Limb (tissue), 2 donors: Measurements from ENCODE around the gene ZCCHC14.

Experiments used
- DNase-seq, 2 donors: peaks; one replicate each; pipeline ENCODE4 v3.0.0-alpha.2; 2016; ENCODE audit errors: extremely low spot score in 2 of 2

The ZCCHC14 gene

GRCh38 chr16:87457709-87458423, 35.0 kb downstream of the ZCCHC14 start:
- DNase-seq, result no peak

GRCh38 chr16:87457061-87457611, 35.7 kb downstream of the ZCCHC14 start:
- DNase-seq, result no peak

- no peak for DNase-seq
Observed at GRCh38 chr16:87454391-87454790, 38.4 kb downstream of the ZCCHC14 start.

GRCh38 chr16:87453326-87453725, 39.5 kb downstream of the ZCCHC14 start:
- no peak for DNase-seq

- DNase-seq, result no peak
Observed at GRCh38 chr16:87451563-87452210, 41.1 kb downstream of the ZCCHC14 start.

GRCh38 chr16:87448866-87449265, 44.0 kb downstream of the ZCCHC14 start:
- DNase-seq, result no peak

GRCh38 chr16:87447323-87447722, 45.5 kb downstream of the ZCCHC14 start:
- no peak for DNase-seq

GRCh38 chr16:87446479-87446878, 46.3 kb downstream of the ZCCHC14 start:
- DNase-seq, result no peak

- no peak for DNase-seq
Observed at GRCh38 chr16:87445486-87445885, 47.3 kb downstream of the ZCCHC14 start.

- no peak for DNase-seq
Observed at GRCh38 chr16:87443964-87444363, 48.9 kb downstream of the ZCCHC14 start.

- no peak for DNase-seq
Observed at GRCh38 chr16:87443016-87443415, 49.8 kb downstream of the ZCCHC14 start.

- no peak for DNase-seq
Observed at GRCh38 chr16:87442581-87442966, 50.2 kb downstream of the ZCCHC14 start.

GRCh38 chr16:87441886-87442580, 50.8 kb downstream of the ZCCHC14 start:
- no peak for DNase-seq

- no peak for DNase-seq
Observed at GRCh38 chr16:87439926-87440325, 52.9 kb downstream of the ZCCHC14 start.

GRCh38 chr16:87438611-87438985, 54.2 kb downstream of the ZCCHC14 start:
- no peak for DNase-seq

GRCh38 chr16:87437911-87438610, 54.8 kb downstream of the ZCCHC14 start:
- DNase-seq, result no peak

- DNase-seq, result no peak
Observed at GRCh38 chr16:87437327-87437726, 55.5 kb downstream of the ZCCHC14 start.

- no peak for DNase-seq
Observed at GRCh38 chr16:87436225-87437172, 56.3 kb downstream of the ZCCHC14 start.

- DNase-seq, result no peak
Observed at GRCh38 chr16:87435372-87436224, 57.2 kb downstream of the ZCCHC14 start.
